SKM-1 treated with dmso at 0.1 percent for 144 hours (cell line): Measurements from ENCODE around the gene NADK.
"Not testable (repeated sequence)": the region's sequence is repeated elsewhere in the genome, so short reads cannot be mapped to it uniquely, and the experiment has no call there.

Source experiments
- DNase-seq: peaks from one replicate; lab custom pipeline; 2025; ENCODE audit not compliant: unreplicated experiment; lab: John Stamatoyannopoulos, UW

NADK gene

GRCh38 chr1:1749941-1750340, 28.3 kb downstream of the NADK start:
- DNase-seq = not testable (repeated sequence)

- no peak for DNase-seq
These were observed 29.5 kb downstream of the NADK start for GRCh38 chr1:1748686-1749321.

GRCh38 chr1:1746566-1746909, 31.7 kb downstream of the NADK start:
- not testable (repeated sequence) for DNase-seq

GRCh38 chr1:1745651-1746565, 32.4 kb downstream of the NADK start:
- peak; percentile 21 for DNase-seq

GRCh38 chr1:1742529-1742928, 35.7 kb downstream of the NADK start:
- not testable (repeated sequence) for DNase-seq

GRCh38 chr1:1741013-1741412, 37.3 kb downstream of the NADK start:
- DNase-seq = not testable (repeated sequence)

GRCh38 chr1:1738799-1739337, 39.4 kb downstream of the NADK start:
- not testable (repeated sequence) for DNase-seq

GRCh38 chr1:1737675-1738590, 40.3 kb downstream of the NADK start:
- not testable (repeated sequence) for DNase-seq

- no peak for DNase-seq
These were observed 45.9 kb downstream of the NADK start for GRCh38 chr1:1732381-1732780.

GRCh38 chr1:1730870-1731269, 47.4 kb downstream of the NADK start:
- DNase-seq = no peak

GRCh38 chr1:1730230-1730629, 48.0 kb downstream of the NADK start:
- DNase-seq = not testable (repeated sequence)

GRCh38 chr1:1729116-1729816, 49.0 kb downstream of the NADK start:
- DNase-seq = not testable (repeated sequence)

GRCh38 chr1:1728308-1729005, 49.8 kb downstream of the NADK start:
- not testable (repeated sequence) for DNase-seq

- DNase-seq = not testable (repeated sequence)
These were observed 51.1 kb downstream of the NADK start for GRCh38 chr1:1727131-1727651.

- not testable (repeated sequence) for DNase-seq
These were observed 52.2 kb downstream of the NADK start for GRCh38 chr1:1726088-1726487.

GRCh38 chr1:1724035-1724864, 54.0 kb downstream of the NADK start, which contains the start of gene CDK11A:
Gene CDK11A (minus strand): TSS chr1:1724357. CDS start chr1:1722818, 1,539 bp downstream.
- DNase-seq = peak; percentile 97

GRCh38 chr1:1721201-1721600, 57.1 kb downstream of the NADK start:
- no peak for DNase-seq

GRCh38 chr1:1715109-1715883, 63.0 kb downstream of the NADK start:
- not testable (repeated sequence) for DNase-seq
